ENCODE measurements around the gene IKZF1.

IKZF1 gene

GRCh38 chr7:50391386-50391785 is 86.9 kb downstream of the IKZF1 start:
- no peak for DNase-seq
- intact Hi-C loops (cut with DNase I), result no loop called here

GRCh38 chr7:50393076-50393475 is 88.6 kb downstream of the IKZF1 start:
- intact Hi-C loops (cut with DNase I), result no loop called here
- DNase-seq, result no peak

GRCh38 chr7:50393547-50394252 is 89.2 kb downstream of the IKZF1 start:
- intact Hi-C loops (cut with DNase I), result no loop called here
- DNase-seq, result no peak

GRCh38 chr7:50394315-50394714 is 89.8 kb downstream of the IKZF1 start:
- no peak for DNase-seq
- intact Hi-C loops (cut with DNase I), result no loop called here

GRCh38 chr7:50396856-50397255 is 92.3 kb downstream of the IKZF1 start:
- intact Hi-C loops (cut with DNase I), result no loop called here

GRCh38 chr7:50397320-50397970 is 92.9 kb downstream of the IKZF1 start:
- no peak for DNase-seq
- intact Hi-C loops (cut with DNase I), result no loop called here

More at GRCh38 chr7:50396856-50397255, 92.3 kb downstream of the IKZF1 start:
- no peak for DNase-seq

GRCh38 chr7:50397971-50398324 is 93.4 kb downstream of the IKZF1 start:
- DNase-seq, result no peak
- intact Hi-C loops (cut with DNase I), result no loop called here

GRCh38 chr7:50399206-50399605 is 94.7 kb downstream of the IKZF1 start:
- intact Hi-C loops (cut with DNase I), result no loop called here
- DNase-seq, result no peak

- intact Hi-C loops (cut with DNase I), result no loop called here
- DNase-seq, result no peak
Observed at GRCh38 chr7:50399635-50400034, 95.1 kb downstream of the IKZF1 start.

GRCh38 chr7:50400114-50400513 is 95.6 kb downstream of the IKZF1 start:
- DNase-seq, result no peak
- intact Hi-C loops (cut with DNase I), result no loop called here

GRCh38 chr7:50404392-50404791 is 99.9 kb downstream of the IKZF1 start:
- DNase-seq, result peak in 1 of 42 donors; percentile 37
- intact Hi-C loops (cut with DNase I), result no loop called here

- intact Hi-C loops (cut with DNase I), result no loop called here
- peak in 1 of 42 donors; percentile 41 for DNase-seq
Observed at GRCh38 chr7:50405221-50405620, 100.7 kb downstream of the IKZF1 start.

GRCh38 chr7:50406935-50407334 is 102.4 kb downstream of the IKZF1 start:
- DNase-seq, result no peak
- intact Hi-C loops (cut with DNase I), result no loop called here

- no peak for DNase-seq
- intact Hi-C loops (cut with DNase I), result no loop called here
Observed at GRCh38 chr7:50409856-50410745, 105.6 kb downstream of the IKZF1 start.

- intact Hi-C loops (cut with DNase I), result no loop called here
- DNase-seq, result no peak
Observed at GRCh38 chr7:50411332-50411731, 106.8 kb downstream of the IKZF1 start.

- intact Hi-C loops (cut with DNase I), result no loop called here
Observed at GRCh38 chr7:50412973-50413372, 108.5 kb downstream of the IKZF1 start.

GRCh38 chr7:50413561-50413960 is 109.0 kb downstream of the IKZF1 start:
- DNase-seq, result no peak
- intact Hi-C loops (cut with DNase I), result no loop called here

More at GRCh38 chr7:50412973-50413372, 108.5 kb downstream of the IKZF1 start:
- DNase-seq, result no peak

- no peak for DNase-seq
- intact Hi-C loops (cut with DNase I), result no loop called here
Observed at GRCh38 chr7:50415844-50416364, 111.4 kb downstream of the IKZF1 start.

GRCh38 chr7:50416527-50417182 is 112.1 kb downstream of the IKZF1 start:
- peak in 7 of 42 donors; percentile 8 to 30 (median 15) for DNase-seq
- intact Hi-C loops (cut with DNase I), result no loop called here

Data from head of caudate nucleus (tissue), 42 donors.